HG03064 (cell line): ENCODE results near the gene KRTAP10-3.

Source experiments
- ATAC-seq: cut with Tn5 transposase; IDR thresholded peaks from one replicate; pipeline ENCODE4 v1.9.1; 2021; ENCODE audit warnings: low read depth; ENCODE audit not compliant: unreplicated experiment

Gene KRTAP10-3

DNA sequence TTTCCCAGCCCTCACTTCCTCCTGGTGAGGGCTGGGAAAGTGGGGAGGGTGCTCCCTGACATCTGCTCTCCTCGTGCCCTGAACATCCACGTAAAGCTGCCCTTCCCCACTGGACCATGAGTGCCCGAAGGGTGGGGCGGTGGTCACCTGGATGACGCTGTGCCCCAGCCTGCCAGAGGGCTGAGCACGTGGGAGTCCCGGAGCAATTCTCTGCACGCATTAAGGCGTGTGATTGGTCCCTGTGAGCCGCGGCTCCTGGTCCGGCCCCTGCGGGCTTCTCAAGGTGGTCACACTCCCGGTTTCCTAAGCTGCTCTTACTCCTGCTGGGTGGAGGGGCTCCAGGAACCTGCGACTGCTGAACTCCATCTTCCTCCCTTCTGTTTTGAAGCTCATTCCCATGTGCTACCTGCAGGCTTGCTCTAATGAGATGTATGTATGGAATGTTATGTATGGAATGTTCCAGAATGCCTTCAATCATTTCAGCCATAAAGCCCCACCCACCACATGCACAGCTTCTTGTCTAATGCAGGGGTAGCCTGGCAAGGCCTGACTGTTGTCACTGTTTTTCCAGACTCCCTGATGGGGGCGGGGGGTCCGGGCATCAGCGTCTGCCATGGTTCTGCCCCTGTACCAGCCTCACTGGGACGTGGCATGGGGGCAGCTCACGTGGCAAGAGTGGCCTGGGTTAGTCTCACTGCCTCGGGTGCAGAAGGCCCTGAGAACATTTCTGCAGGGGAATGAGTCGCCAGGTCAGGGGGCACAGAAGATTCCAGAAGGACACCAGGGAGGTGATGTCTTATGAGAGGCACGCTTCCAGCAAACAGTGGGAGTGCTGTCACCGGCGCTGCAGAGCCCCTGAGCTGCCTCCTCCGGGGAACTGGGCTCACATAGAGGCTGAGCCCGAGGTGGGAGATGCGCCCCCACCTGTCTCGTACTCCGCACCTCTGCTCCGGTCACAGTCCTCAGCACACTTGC lies 38.0 kb downstream of the KRTAP10-3 start:
- no peak for ATAC-seq

DNA sequence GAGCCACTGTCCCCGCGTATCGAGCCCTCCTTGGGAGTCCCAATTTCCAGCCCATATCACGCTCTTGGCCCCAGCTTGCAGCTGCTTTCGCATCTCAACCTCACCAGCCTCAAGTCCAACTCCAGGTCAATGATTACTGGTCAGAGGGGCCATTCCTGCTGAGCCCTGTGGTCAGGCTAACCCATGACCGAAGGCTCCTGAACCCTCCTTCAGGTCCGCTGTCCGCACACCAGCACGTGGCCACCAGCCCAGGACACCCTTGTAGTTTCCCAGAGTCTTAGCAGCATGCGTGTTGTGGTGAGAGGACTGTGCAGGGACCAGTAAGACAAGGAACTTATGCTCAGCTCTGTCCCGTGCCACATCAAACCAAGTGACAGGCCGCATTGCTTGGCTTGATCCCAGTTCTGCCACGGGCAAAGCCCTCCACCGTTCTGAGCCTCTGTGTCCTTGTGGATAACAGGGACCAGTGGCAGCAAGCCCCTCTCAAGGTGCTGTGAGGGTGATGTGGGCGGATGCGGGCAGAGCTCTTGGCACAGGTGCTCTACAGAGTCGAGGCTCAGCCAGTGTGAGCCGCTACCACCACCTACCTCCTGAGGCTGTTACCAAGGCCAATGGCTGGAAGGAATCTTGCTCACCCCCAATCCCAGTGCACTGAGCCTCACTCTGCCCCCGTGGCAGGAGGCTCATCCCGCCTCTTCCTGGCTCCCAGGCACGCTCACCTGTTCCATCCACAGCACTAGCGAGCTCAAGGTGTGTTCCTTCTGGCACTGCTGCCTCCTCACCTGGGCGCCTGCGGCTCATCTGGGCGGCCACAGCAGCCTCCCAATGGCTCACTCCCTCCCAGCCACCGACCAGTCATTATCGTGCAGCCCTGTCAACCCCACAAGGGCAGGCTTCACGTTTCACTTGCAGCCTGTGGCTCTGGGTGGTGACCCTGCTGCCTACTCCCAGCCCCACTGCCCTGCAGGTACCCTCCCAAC lies 39.0 kb downstream of the KRTAP10-3 start:
- no peak for ATAC-seq

DNA sequence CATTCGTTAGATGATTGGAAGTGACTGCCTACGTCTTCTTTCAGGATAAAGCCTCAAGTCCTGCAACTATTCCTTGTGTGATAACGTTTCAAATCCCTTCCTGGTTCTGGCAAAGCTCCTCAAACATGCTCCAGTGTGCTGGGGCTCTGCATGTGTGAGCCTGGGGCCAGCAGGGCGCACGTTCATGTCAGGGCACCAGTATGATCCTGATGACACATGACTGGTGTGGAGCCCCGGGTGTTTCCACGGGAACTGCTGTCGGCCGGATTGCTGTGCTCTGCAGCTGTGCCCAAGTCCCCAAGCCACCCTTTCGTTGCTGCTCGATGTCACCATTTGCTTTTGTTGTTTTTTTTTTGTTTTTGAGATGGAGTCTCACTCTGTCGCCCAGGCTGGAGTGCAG lies 39.9 kb downstream of the KRTAP10-3 start:
- no peak for ATAC-seq

DNA sequence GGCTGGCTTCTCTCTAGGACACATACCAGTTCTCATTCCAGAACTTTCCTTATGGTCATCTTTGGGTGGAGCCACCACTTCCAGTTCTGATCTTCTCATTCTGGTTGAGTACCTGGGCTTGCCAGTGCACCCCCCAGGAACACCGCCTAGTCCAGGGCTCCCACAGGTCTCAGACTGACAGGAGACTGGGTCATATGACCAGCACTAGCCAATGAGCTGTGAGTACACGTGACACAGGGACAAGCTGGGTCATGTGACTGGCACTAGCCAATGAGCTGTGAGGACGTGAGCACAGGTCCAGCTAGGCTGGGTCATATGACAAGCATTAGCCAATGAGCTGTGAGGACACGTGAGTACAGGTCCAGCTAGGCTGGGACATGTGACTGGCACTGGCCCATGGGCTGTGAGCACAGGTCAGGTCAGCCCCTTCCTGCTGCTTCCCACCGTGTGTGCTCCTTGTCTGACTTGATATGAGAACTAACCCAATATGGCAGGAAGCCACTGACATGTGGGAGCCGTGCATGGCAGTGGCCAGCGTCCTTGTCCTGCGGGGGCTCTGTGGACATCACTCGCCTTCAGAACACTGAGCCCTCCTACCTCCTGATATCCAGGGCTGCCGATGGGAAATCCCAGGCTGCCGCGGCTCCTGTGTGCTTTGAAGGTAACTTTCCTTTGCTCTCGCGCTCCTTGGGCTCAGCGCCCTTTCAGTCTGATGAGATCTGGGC lies 41.3 kb downstream of the KRTAP10-3 start:
- ATAC-seq = no peak

DNA sequence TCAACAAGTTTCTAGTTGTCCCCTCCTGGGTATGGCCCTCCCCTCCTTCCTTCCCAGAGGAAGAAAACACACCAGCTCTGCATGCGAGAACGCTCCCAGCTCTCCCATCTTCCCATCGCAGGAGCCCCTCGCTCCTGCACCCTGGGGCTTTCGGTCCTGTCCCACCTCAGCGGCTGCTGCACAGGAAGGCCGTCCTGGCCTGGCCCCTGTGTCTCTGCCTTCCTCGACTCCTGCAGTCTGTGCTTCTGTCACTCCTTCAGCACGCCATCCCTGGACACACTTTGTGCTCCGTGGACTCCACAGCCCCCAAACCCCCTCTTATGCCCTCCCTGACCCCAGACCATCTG lies 41.8 kb downstream of the KRTAP10-3 start:
- ATAC-seq = no peak

DNA sequence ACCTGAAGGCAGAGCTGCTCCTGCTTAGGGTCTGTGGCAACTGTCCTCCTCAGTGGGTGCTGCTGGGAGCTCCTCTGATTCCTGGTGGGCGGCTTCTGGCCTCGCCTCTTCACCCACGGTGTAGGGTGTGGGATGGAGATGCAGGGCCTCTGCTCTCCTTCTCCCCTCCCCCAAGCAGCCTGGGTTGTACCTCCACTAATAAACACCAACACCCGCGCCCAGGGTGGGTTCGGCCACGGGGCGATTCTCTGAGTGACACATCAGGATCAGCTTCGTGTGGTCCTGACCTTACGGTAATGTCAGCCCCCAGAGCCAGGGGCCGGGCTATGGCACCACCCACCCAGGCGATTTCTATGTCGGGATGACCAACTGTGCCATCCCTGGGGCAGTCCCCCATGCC lies 42.3 kb downstream of the KRTAP10-3 start:
- ATAC-seq = no peak

DNA sequence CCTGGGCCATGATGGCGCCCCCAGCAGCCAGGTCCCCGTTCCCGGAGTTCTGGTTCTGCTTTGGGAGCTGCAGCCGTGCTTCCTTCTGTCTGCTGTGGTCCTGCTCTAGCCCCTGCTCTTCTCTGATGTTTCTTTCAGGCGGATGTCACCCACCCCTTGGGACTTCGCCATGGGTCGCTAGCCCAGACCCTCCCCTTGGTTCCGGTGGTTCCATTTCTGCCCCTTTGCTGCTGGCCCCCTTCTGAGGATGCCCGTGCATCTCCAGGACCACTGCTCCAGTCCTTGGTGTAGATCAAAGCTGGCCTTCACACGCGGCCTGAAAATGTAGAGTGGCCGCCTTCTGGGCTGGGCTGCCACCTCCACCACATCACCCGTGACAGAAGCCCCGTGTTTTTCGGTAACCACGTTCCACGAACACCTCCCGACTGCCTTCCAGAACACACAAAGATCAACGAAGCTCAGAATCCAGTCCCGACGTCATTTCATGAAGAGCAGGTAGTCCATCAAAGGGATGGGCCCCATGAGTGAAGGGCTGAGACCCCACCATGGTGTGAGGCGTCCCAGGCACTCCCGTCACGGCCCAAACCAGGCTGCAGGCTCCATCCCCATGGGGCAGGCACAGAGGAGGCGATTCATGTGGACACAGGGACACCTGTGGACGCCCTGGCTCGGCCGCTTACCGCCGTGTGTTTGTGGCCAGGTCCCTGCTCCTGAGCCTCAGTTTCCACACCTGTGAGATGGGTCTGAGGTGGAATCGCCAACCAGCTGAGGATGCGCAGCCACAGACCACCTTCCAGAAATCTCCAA lies 43.0 kb downstream of the KRTAP10-3 start:
- ATAC-seq = no peak

DNA sequence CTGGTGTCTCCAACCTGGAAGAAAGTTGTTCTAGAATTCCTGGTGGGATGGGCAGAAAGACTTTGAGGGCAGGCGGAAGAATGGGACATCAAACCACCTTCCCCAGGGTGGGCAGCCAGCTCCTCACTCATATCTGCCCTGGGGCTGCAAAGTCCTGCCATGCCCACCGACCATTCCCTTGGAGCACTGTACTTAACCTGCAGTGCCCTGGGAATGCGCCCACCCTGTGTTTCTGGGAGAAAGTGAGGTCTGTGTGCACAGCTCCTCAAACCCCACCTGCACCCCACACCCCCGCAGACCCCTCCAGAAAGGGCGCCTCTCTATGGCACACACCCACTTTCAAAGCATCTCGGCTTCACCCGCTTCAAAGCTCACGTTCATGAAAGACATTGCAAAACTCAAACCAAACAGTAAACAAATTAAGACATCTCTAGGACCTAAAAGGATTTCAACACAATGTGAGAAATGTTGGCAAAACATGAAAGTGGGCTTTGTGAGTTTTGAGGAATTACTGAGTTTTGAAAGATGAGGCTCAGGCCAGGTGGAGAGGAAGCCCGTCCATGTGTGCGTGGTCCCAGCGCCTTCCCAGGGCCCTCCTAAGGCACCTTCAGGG lies 43.7 kb downstream of the KRTAP10-3 start:
- no peak for ATAC-seq

DNA sequence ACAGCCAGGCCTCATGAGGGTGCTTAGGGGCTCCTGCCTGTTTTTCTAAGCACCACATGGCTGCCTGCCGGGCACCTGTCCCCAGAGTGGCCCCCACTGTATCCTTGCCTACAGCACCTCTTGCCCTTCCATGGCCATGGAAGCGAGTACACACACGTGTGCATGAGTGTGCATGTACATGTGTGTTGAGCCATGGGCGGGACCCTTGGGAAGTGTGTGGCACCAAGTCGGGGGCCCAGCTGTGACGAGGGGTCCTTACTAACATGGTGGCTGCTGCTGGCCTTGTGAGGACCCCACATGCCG lies 44.4 kb downstream of the KRTAP10-3 start:
- no peak for ATAC-seq

DNA sequence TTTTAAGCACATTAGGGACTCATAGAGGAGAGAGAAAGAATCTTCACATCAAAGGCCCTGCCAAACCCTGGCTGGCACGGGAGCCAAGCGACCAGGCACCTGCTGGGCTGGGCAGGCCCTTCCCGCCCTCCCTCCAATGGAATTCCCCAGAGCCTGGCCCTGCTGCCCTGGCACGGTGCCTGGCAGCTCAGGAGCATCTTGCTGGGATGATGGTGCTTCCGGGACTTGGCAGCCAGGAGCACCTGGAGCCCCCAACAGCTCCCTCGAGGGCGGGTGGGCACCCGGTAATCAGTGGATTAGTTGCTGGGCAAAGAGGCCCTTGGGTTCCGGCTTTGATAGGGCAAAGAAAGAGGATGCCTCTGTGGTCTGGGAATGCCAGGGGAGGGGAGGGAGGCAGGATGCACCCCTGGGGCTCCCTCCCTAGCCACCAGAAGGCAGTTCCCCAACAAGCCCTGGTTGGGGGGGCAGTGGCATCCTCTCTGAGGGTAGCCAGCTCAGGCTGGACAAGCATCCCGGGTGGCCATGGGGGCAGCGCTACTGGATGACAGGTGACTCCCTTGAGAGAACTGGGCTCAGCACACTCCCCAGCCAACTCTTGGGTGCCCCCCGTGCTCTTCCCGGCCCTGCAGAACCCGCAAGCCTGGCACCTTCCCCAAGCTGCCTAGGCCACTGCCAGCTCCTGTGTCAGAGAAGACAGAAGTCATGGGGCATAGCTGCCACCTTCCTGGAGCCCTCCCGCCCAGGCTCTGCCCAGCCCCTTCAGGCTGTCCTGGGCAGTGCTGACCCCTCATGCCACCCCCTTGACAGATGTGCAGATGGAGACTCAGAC lies 45.0 kb downstream of the KRTAP10-3 start:
- no peak for ATAC-seq

DNA sequence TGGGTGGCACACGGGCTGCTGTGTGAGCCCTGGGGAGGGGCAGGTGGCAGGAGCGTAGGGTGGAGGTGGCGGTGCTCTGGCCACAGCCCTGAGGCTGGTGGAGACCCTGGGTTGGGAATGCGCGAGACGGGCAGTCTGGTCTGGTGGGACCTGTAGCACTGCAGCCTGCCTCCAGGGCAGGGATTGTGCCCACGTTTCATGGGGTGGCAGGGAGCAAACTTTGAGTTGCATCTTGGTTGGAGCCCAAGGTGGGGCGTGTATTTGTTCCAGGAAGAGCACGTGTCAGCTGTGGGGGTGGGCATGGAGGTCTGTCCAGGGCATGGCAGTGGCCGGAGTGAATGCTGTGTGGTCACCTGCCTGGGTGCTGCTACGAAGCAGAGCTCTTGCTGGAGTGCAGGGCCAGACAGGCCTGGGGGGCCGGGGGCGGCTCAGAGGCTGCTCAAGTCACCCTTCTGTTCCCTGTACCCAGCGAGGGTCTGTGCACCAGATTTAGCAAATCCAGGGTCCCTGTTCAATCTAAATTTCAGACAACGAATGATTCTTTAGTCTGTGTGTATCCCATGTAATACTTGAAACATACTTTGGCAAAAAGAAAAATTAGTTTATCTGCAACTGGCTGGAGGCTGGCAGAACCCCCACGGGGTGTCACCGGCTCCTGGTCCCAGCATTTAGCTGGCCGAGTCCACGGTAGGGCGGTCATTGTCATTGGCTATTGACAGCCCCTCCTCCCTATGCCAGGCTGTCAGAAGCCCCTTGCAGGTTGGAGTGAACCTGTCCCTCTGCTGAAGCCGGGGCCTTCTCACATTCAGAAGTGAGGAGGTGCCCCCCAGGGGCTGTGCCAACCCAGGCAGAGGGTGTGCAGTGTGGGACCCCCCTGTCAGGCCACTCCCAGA lies 45.9 kb downstream of the KRTAP10-3 start:
- no peak for ATAC-seq

DNA sequence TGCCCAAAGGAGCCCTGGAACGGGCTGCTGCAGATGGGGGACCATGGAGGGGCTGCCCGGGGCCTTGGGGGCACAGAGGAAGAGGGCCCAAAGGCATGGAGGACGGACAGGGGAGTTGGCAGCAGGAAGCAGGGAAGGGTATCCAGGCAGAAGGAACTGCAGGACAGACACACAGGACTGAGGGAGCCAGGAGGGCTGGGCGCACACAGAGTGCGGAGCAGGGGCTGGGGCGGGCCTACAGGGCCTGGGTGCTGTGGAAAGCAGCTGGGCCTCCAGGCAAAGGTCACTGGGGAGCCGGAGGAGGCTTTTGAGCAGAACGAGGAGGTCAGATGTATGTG lies 46.7 kb downstream of the KRTAP10-3 start:
- no peak for ATAC-seq

DNA sequence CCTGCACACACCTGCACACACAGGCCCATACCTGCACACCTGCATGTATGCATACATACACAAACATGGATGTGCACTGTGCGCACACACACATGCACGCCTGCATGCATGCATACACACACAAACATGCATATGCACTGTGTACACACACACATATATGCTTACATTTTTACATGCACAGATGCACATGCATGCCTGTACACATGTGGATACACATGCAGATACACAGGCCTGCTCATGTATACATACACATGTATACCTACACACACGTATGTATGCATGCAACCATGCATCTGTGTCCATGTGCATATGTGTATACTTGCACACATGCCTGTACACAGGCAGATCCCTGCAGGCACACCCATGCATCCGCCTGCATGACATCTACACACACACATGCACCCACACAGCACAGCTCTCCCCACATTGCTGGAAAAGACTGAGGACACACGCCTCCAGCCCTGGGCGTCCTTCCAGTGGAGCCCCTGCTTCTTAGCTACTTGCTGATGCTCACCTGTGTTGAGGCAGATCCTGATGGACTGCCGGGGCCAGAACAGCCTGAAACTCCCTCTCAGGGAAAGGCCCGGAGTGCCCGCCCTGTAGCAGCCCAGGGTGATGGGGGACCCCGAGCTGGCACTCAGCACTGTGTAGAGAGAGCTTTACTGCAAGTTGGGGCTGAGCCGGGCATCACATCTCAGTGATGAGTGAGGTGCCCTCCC lies 47.2 kb downstream of the KRTAP10-3 start:
- ATAC-seq = no peak

DNA sequence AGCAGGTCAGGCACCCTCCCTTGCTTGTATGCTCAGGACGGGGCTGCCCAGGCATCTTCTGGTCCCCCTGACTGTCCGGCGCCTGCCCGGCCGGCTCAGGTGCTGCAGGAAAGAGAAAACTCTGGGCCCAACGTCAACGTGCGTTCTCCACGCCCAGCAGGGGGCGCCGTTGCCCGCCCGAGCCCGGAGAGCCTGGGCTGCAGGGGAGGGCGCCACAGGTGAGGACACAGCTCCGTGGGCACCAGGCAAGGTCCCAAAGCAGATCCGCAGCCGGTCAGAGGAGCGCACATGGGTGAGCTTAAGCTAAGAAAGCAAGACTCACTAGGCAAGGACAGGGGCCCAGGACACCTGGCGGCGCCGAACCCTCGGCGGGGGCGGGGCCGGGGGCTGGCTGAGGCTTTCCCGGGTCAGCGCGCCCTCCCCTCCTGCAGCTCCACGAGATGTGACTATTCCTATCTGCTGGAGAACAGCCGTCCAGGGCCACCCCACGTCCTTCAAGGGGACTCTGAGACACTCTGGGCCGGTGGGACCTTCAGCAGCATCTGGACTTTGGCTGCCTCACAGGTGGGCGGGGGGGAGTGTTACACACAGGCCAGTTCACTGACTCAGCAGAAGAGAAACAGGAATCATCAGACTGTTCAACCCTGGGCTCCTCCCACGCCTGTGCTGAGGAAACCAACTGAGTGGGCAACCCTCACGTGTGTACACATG lies 47.9 kb downstream of the KRTAP10-3 start:
- ATAC-seq = no peak

DNA sequence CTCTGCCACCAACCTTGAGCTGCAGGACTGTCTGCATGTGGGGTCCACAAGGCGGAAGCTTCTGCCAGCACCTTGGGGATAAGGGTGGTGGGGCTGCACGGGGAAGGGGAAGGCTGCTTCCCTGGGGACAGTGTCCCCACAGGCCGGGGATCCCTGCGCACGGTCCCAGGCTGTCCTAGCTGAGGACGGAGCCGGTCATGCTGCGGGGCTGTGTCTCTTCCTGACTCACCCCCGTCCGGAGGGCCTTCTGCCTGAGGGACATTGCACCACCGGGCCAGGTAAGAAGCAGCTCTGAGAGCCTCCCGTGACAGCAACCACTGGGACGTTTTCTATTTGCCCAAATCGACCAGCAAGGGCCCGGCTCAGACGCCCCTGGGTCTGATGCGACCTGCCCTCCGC lies 48.5 kb downstream of the KRTAP10-3 start:
- no peak for ATAC-seq

DNA sequence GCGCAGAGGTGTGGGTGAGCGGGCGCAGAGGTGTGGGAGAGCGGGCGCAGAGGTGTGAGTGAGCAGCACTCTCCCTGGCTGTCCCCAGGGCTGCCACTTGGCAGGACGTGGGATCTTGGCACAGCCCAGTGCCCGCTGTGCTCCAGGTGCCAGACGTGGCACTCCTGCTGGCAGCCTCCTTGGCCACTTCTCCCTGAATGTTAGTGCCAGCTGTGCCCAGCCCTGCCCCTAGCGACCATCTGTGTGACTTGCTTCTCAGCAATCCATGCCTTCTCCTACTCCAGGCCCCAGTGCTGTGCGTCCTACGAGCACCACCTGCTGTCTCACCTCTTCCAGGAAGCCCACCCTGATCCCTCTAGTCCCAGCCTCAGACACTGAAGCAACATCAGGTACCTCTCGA lies 49.1 kb downstream of the KRTAP10-3 start:
- ATAC-seq = no peak
